GM23338 (cell line): Measurements from ENCODE around the gene CASP5. TPM values are rescaled to one million over a fixed set of nuclear protein-coding genes. Genes with fewer than 3 reads are reported as not detected.

Experiments
- ATAC-seq: fragments of 200-7000 bp; cut with Tn5 transposase; 3 replicates; pipeline ENCODE4 v1.9.1; 2020
- DNase-seq: peaks from one replicate; pipeline ENCODE4 v3.0.0-alpha.2; 2015; ENCODE audit warnings: low spot score
- H2AFZ ChIP-seq: fragments of 200-600 bp; sonication (generic); 2 replicates; pipeline ENCODE4 v1.8.0; 2016; ENCODE audit warnings: antibody characterized with exemption, mild to moderate bottlenecking, moderate library complexity
- H3F3A ChIP-seq: fragments of 200-600 bp; sonication (generic); replicated peaks from 2 replicates; pipeline ENCODE4 v1.8.0; 2017; ENCODE audit warnings: antibody characterized with exemption, mixed run types, low read depth
- H3K27ac ChIP-seq: fragments of 200-600 bp; sonication (generic); 2 replicates; pipeline ENCODE4 v1.6.1; 2016; ENCODE audit warnings: low read depth
- H3K27me3 ChIP-seq: fragments of 200-600 bp; sonication (generic); 2 replicates; pipeline ENCODE4 v1.8.0; 2016; ENCODE audit warnings: mild to moderate bottlenecking, mixed run types, moderate library complexity; ENCODE audit not compliant: insufficient read depth
- H3K36me3 ChIP-seq: fragments of 200-600 bp; sonication (generic); 2 replicates; pipeline ENCODE4 v1.8.0; 2016; ENCODE audit warnings: mild to moderate bottlenecking; ENCODE audit not compliant: insufficient read depth
- H3K4me1 ChIP-seq: fragments of 200-600 bp; sonication (generic); 2 replicates; pipeline ENCODE4 v1.8.0; 2016; ENCODE audit warnings: mild to moderate bottlenecking, moderate library complexity; ENCODE audit not compliant: insufficient read depth
- H3K4me2 ChIP-seq: fragments of 200-600 bp; sonication (generic); 2 replicates; pipeline ENCODE4 v1.7.1; 2017; ENCODE audit warnings: mixed run types
- H3K4me3 ChIP-seq: fragments of 200-600 bp; sonication (generic); 2 replicates; pipeline ENCODE4 v1.6.1; 2016; ENCODE audit warnings: mixed run types
- H3K79me2 ChIP-seq: fragments of 200-600 bp; sonication (generic); replicated peaks from 2 replicates; pipeline ENCODE4 v1.8.0; 2017; ENCODE audit warnings: mild to moderate bottlenecking; ENCODE audit not compliant: insufficient read depth
- H3K9me2 ChIP-seq: fragments of 200-600 bp; sonication (generic); 2 replicates; pipeline ENCODE4 v1.8.0; 2017; ENCODE audit not compliant: insufficient read depth
- H4K20me1 ChIP-seq: fragments of 200-600 bp; sonication (generic); replicated peaks from 2 replicates; pipeline ENCODE4 v1.8.0; 2017; ENCODE audit warnings: mild to moderate bottlenecking; ENCODE audit not compliant: insufficient read depth
- H3K27ac Mint-ChIP-seq: 2 replicates; pipeline ENCODE4 v1.8.0; 2020; ENCODE audit warnings: inconsistent platforms, mild to moderate bottlenecking, moderate library complexity, mixed read lengths
- H3K27me3 Mint-ChIP-seq: 3 replicates; pipeline ENCODE4 v1.8.0; 2022; ENCODE audit warnings: low read depth, mild to moderate bottlenecking, moderate library complexity, mixed read lengths, inconsistent platforms; ENCODE audit not compliant: insufficient read depth, poor library complexity
- H3K36me3 Mint-ChIP-seq: 3 replicates; pipeline ENCODE4 v1.8.0; 2021; ENCODE audit warnings: low read depth, mild to moderate bottlenecking, inconsistent platforms, moderate library complexity, mixed read lengths
- H3K4me1 Mint-ChIP-seq: 3 replicates; pipeline ENCODE4 v1.8.0; 2020; ENCODE audit warnings: mild to moderate bottlenecking, inconsistent platforms, mixed read lengths
- H3K4me3 Mint-ChIP-seq: 3 replicates; pipeline ENCODE4 v1.8.0; 2021; ENCODE audit warnings: moderate library complexity, mild to moderate bottlenecking, inconsistent platforms, mixed read lengths
- H3K9me3 Mint-ChIP-seq: 3 replicates; pipeline ENCODE4 v1.8.0; 2020; ENCODE audit warnings: moderate library complexity, mild to moderate bottlenecking, inconsistent platforms, mixed read lengths
- CREB1 ChIP-seq: fragments of 250-450 bp; sonication (Bioruptor Pico); IDR thresholded peaks from 2 replicates; pipeline ENCODE4 v1.5.0; 2020; ENCODE audit warnings: low read depth, mild to moderate bottlenecking, moderate library complexity
- EZH2phosphoT487 ChIP-seq: fragments of 200-600 bp; sonication (generic); IDR thresholded peaks from one replicate; pipeline ENCODE4 v1.8.1; 2018; ENCODE audit warnings: antibody characterized with exemption; ENCODE audit not compliant: unreplicated experiment
- JUNB ChIP-seq: IDR thresholded peaks from one replicate; pipeline ENCODE4 v1.6.1; 2016; ENCODE audit warnings: antibody characterized with exemption; ENCODE audit not compliant: unreplicated experiment
- STAT1 ChIP-seq: IDR thresholded peaks from one replicate; pipeline ENCODE4 v1.6.1; 2016; ENCODE audit warnings: antibody characterized with exemption; ENCODE audit not compliant: unreplicated experiment
- ZNF114 ChIP-seq: fragments of 250-450 bp; sonication (Bioruptor Pico); IDR thresholded peaks from 2 replicates; pipeline ENCODE4 v1.5.0; 2020; ENCODE audit warnings: mild to moderate bottlenecking, moderate library complexity
- polyA plus RNA-seq: library from polyadenylated mRNA; unstranded; fragments of >200 nt; fragmentation: Nextera tagmentation; extraction: Ambion mirVana; gene quantifications from 2 replicates; pipeline ENCODE4 v1.2.1, GENCODE V29; 2016
- total RNA-seq: library from RNA; depleted of rRNA; stranded (reverse); fragments of >200 nt; shearing (Covaris generic); gene quantifications from 2 replicates; pipeline ENCODE4 v1.2.3, GENCODE V29; 2014
- TF ChIP-seq, protein P1 (sequence below): IDR thresholded peaks from one replicate; pipeline ENCODE4 v1.6.1; 2018; ENCODE audit warnings: antibody characterized with exemption; ENCODE audit not compliant: unreplicated experiment
- TF ChIP-seq, protein P2 (sequence below): fragments of 250-450 bp; sonication (Bioruptor Pico); IDR thresholded peaks from 2 replicates; pipeline ENCODE4 v1.5.0; 2020; ENCODE audit warnings: mild to moderate bottlenecking, moderate library complexity
- TF ChIP-seq, protein P3 (sequence below): IDR thresholded peaks from 2 replicates; pipeline ENCODE4 v1.6.1; 2016; ENCODE audit warnings: antibody characterized with exemption

The CASP5 gene
- total and polyA plus RNA-seq, 2 experiments from 2014 or later, result not detected

DNA sequence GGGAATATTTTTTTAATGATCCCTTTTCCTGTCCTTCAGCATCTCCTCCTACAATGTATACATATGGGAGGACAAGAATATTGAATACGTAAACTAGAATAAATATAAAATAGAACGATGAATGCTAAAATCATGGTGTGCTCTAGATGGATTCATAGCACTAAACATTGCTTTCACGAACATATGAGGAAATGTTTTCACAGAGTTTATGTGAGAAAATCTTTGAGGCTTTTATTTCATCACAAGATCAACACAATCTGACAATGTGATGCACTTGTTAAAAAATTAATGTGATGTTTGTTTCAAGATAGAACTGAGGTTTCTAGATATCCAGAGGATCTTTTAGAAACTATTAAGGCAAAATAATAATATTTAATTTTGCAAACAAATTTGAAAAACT lies 19.2 kb upstream of the CASP5 start:
- Histone ChIP-seq H3K4me2 (no peak overlapping the region), H3K36me3 (no peaks in the 10 kb centered on the region), H3K9me2 (peaks cover 17% of the 10 kb centered on the region), H3K27ac (no peak overlapping the region), H3F3A (no peaks in the 10 kb centered on the region), H4K20me1 (no peaks in the 10 kb centered on the region), H3K4me3 (no peak overlapping the region), H2AFZ (no peak overlapping the region), H3K79me2 (no peaks in the 10 kb centered on the region), H3K27me3 (no peaks in the 10 kb centered on the region), H3K4me1 (no peaks in the 10 kb centered on the region; the same call in 1 of the 2 replicates)
- H3K36me3 Mint-ChIP-seq, result peaks cover 3% of the 10 kb centered on the region; the same call in 1 of the 3 replicates
- no peak for DNase-seq
- no peak for TF ChIP-seq STAT1
- no peak for TF ChIP-seq ZNF114 (CRISPR knock-in tag)
- no peak for TF ChIP-seq EZH2phosphoT487
- TF ChIP-seq JUNB, result no peak
- TF ChIP-seq CREB1, result no peak
- TF ChIP-seq, protein P1, sequence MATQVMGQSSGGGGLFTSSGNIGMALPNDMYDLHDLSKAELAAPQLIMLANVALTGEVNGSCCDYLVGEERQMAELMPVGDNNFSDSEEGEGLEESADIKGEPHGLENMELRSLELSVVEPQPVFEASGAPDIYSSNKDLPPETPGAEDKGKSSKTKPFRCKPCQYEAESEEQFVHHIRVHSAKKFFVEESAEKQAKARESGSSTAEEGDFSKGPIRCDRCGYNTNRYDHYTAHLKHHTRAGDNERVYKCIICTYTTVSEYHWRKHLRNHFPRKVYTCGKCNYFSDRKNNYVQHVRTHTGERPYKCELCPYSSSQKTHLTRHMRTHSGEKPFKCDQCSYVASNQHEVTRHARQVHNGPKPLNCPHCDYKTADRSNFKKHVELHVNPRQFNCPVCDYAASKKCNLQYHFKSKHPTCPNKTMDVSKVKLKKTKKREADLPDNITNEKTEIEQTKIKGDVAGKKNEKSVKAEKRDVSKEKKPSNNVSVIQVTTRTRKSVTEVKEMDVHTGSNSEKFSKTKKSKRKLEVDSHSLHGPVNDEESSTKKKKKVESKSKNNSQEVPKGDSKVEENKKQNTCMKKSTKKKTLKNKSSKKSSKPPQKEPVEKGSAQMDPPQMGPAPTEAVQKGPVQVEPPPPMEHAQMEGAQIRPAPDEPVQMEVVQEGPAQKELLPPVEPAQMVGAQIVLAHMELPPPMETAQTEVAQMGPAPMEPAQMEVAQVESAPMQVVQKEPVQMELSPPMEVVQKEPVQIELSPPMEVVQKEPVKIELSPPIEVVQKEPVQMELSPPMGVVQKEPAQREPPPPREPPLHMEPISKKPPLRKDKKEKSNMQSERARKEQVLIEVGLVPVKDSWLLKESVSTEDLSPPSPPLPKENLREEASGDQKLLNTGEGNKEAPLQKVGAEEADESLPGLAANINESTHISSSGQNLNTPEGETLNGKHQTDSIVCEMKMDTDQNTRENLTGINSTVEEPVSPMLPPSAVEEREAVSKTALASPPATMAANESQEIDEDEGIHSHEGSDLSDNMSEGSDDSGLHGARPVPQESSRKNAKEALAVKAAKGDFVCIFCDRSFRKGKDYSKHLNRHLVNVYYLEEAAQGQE, result no peak
- TF ChIP-seq, protein P2, sequence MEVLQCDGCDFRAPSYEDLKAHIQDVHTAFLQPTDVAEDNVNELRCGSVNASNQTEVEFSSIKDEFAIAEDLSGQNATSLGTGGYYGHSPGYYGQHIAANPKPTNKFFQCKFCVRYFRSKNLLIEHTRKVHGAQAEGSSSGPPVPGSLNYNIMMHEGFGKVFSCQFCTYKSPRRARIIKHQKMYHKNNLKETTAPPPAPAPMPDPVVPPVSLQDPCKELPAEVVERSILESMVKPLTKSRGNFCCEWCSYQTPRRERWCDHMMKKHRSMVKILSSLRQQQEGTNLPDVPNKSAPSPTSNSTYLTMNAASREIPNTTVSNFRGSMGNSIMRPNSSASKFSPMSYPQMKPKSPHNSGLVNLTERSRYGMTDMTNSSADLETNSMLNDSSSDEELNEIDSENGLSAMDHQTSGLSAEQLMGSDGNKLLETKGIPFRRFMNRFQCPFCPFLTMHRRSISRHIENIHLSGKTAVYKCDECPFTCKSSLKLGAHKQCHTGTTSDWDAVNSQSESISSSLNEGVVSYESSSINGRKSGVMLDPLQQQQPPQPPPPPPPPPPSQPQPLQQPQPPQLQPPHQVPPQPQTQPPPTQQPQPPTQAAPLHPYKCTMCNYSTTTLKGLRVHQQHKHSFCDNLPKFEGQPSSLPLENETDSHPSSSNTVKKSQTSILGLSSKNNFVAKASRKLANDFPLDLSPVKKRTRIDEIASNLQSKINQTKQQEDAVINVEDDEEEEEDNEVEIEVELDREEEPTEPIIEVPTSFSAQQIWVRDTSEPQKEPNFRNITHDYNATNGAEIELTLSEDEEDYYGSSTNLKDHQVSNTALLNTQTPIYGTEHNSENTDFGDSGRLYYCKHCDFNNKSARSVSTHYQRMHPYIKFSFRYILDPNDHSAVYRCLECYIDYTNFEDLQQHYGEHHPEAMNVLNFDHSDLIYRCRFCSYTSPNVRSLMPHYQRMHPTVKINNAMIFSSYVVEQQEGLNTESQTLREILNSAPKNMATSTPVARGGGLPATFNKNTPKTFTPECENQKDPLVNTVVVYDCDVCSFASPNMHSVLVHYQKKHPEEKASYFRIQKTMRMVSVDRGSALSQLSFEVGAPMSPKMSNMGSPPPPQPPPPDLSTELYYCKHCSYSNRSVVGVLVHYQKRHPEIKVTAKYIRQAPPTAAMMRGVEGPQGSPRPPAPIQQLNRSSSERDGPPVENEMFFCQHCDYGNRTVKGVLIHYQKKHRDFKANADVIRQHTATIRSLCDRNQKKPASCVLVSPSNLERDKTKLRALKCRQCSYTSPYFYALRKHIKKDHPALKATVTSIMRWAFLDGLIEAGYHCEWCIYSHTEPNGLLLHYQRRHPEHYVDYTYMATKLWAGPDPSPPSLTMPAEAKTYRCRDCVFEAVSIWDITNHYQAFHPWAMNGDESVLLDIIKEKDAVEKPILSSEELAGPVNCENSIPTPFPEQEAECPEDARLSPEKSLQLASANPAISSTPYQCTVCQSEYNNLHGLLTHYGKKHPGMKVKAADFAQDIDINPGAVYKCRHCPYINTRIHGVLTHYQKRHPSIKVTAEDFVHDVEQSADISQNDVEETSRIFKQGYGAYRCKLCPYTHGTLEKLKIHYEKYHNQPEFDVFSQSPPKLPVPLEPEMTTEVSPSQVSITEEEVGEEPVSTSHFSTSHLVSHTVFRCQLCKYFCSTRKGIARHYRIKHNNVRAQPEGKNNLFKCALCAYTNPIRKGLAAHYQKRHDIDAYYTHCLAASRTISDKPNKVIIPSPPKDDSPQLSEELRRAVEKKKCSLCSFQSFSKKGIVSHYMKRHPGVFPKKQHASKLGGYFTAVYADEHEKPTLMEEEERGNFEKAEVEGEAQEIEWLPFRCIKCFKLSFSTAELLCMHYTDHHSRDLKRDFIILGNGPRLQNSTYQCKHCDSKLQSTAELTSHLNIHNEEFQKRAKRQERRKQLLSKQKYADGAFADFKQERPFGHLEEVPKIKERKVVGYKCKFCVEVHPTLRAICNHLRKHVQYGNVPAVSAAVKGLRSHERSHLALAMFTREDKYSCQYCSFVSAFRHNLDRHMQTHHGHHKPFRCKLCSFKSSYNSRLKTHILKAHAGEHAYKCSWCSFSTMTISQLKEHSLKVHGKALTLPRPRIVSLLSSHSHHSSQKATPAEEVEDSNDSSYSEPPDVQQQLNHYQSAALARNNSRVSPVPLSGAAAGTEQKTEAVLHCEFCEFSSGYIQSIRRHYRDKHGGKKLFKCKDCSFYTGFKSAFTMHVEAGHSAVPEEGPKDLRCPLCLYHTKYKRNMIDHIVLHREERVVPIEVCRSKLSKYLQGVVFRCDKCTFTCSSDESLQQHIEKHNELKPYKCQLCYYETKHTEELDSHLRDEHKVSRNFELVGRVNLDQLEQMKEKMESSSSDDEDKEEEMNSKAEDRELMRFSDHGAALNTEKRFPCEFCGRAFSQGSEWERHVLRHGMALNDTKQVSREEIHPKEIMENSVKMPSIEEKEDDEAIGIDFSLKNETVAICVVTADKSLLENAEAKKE (CRISPR knock-in tag), result no peak
- TF ChIP-seq, protein P3, sequence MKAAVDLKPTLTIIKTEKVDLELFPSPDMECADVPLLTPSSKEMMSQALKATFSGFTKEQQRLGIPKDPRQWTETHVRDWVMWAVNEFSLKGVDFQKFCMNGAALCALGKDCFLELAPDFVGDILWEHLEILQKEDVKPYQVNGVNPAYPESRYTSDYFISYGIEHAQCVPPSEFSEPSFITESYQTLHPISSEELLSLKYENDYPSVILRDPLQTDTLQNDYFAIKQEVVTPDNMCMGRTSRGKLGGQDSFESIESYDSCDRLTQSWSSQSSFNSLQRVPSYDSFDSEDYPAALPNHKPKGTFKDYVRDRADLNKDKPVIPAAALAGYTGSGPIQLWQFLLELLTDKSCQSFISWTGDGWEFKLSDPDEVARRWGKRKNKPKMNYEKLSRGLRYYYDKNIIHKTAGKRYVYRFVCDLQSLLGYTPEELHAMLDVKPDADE, result no peak
- ATAC-seq, result no peak
- no peak overlapping the region for H3K4me3 Mint-ChIP-seq
- H3K4me1 Mint-ChIP-seq, result no peaks in the 10 kb centered on the region; the same call in 2 of the 3 replicates
- no peak overlapping the region for H3K27ac Mint-ChIP-seq
- no peaks in the 10 kb centered on the region for H3K27me3 Mint-ChIP-seq
- H3K9me3 Mint-ChIP-seq, result no peaks in the 10 kb centered on the region
